Neural crest cell (in vitro differentiated cells): ENCODE results near the gene GIGYF2. TPM values are rescaled to one million over a fixed set of nuclear protein-coding genes. Genes with fewer than 3 reads are reported as not detected.

ENCODE experiments used
- DNase-seq: peaks from one replicate; pipeline ENCODE4 v3.0.0; 2021; ENCODE audit warnings: low read depth, mixed read lengths, low spot score
- H3K27ac Mint-ChIP-seq: one replicate; pipeline ENCODE4 v1.8.0; 2021; ENCODE audit warnings: mild to moderate bottlenecking, mixed read lengths; ENCODE audit not compliant: unreplicated experiment
- H3K27me3 Mint-ChIP-seq: 2 replicates; pipeline ENCODE4 v1.8.0; 2021; ENCODE audit warnings: low read depth, mild to moderate bottlenecking, mixed read lengths
- H3K36me3 Mint-ChIP-seq: 2 replicates; pipeline ENCODE4 v1.8.0; 2021; ENCODE audit warnings: low read depth, mild to moderate bottlenecking, mixed read lengths
- H3K4me1 Mint-ChIP-seq: 2 replicates; pipeline ENCODE4 v1.8.0; 2021; ENCODE audit warnings: mixed read lengths
- H3K4me3 Mint-ChIP-seq: one replicate; pipeline ENCODE4 v1.8.0; 2021; ENCODE audit warnings: mild to moderate bottlenecking, mixed read lengths
- H3K9me3 Mint-ChIP-seq: 2 replicates; pipeline ENCODE4 v1.8.0; 2021; ENCODE audit warnings: mixed read lengths
- total RNA-seq: library from RNA; stranded (reverse); gene quantifications from 2 replicates; pipeline ENCODE4 v1.2.1, GENCODE V29; 2021
- TF ChIP-seq, protein P1 (sequence below): fragments of 200-600 bp; sonication (generic); conservative IDR thresholded peaks from 2 replicates; pipeline ENCODE4 v1.5.0; 2021; ENCODE audit warnings: antibody characterized with exemption, mild to moderate bottlenecking

The GIGYF2 gene
- total RNA-seq, 1 donor from 2014 or later, result 70.3 TPM

DNA sequence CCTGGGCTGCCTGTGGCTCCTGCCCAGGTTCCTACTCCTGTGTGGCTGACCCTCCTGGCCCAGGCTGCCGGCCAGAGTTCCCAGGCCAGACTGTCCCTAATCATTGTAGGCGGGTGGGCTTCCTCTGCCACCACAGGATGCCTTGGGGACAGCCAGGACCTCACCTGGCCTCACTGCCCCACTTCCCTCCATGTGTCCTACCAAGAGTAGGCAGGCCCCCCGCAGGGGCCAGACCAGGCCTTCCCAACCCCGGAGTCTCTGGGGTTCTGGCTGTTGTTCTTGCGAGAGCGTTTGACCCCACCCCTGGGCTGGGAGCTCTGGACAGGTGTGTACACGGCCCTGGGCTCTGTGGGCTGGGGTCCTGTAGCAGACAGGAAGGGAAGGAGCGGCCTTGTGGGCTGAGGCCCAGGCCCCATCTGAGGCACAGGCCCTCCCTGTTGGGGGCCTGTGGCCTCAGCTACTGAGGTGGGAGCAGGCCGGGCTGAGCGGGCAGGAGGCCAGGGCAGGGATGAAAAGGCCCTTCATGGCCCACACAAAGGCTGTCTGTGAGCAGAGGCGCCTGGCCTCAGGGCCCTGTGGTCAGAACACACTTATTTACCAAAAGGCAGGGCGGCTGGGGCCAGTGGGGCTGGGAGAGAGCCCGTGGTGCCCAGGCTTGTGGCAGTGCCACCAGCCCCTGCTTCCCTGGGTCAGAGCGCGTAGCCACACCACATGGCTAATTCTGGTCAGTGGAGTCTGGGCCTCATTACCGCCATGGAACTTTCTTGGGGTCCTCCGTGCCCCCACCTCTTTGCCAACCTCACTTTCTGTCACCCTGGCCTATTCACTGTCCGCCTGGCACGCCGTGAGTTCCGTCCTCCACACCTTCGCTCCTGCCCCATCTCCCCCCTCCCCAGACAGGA is 175.0 kb downstream of the GIGYF2 start:
- H3K27ac Mint-ChIP-seq, result peak overlapping the region; percentile 43
- peaks cover 30% of the 10 kb centered on the region for H3K4me1 Mint-ChIP-seq
- H3K36me3 Mint-ChIP-seq, result no peaks in the 10 kb centered on the region
- no peak for DNase-seq
- peak overlapping the region; percentile 59 for H3K4me3 Mint-ChIP-seq
- H3K27me3 Mint-ChIP-seq, result peaks cover 30% of the 10 kb centered on the region
- no peaks in the 10 kb centered on the region for H3K9me3 Mint-ChIP-seq
- TF ChIP-seq, protein P1, sequence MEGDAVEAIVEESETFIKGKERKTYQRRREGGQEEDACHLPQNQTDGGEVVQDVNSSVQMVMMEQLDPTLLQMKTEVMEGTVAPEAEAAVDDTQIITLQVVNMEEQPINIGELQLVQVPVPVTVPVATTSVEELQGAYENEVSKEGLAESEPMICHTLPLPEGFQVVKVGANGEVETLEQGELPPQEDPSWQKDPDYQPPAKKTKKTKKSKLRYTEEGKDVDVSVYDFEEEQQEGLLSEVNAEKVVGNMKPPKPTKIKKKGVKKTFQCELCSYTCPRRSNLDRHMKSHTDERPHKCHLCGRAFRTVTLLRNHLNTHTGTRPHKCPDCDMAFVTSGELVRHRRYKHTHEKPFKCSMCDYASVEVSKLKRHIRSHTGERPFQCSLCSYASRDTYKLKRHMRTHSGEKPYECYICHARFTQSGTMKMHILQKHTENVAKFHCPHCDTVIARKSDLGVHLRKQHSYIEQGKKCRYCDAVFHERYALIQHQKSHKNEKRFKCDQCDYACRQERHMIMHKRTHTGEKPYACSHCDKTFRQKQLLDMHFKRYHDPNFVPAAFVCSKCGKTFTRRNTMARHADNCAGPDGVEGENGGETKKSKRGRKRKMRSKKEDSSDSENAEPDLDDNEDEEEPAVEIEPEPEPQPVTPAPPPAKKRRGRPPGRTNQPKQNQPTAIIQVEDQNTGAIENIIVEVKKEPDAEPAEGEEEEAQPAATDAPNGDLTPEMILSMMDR, result no peak

DNA sequence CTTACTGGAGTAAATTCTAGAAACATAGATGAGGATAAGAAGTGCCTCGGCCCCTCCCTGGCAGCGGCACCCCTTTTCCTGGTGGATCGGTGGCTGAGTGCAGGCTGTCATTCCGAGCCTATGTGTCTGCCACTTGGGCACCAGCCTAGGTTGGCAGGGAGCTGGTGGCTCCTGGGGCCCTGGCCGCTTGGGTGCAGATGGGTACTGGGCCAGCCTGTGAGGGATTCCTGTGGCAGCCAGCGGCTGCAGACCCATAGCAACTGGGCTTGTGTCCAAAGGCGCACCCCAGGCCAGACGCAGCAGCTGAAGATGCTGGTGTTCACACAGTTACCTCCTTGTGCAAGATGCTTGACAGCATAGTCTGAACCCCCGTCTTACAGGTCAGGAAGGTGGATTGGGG is 175.7 kb downstream of the GIGYF2 start:
- DNase-seq, result no peak
- Mint-ChIP-seq H3K4me3 (peak overlapping the region; percentile 59), H3K27me3 (peaks cover 38% of the 10 kb centered on the region), H3K27ac (no peak overlapping the region), H3K4me1 (peaks cover 30% of the 10 kb centered on the region), H3K36me3 (no peaks in the 10 kb centered on the region), H3K9me3 (no peaks in the 10 kb centered on the region)
- TF ChIP-seq, protein P1, result no peak

DNA sequence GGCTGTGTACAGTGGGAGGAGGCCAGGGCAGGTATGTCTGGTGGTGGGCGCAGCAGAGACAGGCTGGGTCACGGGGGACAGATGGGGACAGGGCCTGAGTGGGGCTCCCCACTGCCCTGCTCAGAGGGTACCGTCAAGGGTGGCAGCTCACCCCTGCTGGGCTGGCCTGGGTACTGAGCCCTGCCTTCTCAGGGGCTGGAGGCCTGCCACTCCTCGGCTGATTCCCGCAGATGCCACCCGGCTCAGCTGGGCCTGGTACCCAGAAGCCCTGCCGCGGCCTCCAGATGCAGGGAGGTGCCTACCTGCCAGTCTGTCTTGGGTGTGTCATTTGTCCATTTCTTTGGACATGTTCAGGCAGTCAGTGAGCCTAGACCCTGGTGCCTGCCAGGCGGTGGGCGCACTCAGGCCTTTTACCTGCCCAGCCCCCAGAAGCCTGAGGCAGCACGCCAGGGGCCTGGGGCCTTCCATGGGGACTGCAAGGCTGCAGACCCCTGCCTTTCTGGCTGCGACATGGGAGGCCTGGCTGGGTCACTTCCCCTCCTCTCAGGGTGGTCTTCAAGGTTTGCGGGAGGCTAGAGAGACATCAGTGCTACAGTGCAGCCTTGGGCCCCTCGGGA is 176.3 kb downstream of the GIGYF2 start:
- peaks cover 30% of the 10 kb centered on the region for H3K4me1 Mint-ChIP-seq
- H3K36me3 Mint-ChIP-seq, result no peaks in the 10 kb centered on the region
- H3K27ac Mint-ChIP-seq, result no peak overlapping the region
- no peak for DNase-seq
- peaks cover 43% of the 10 kb centered on the region for H3K27me3 Mint-ChIP-seq
- TF ChIP-seq, protein P1, result no peak
- no peaks in the 10 kb centered on the region for H3K9me3 Mint-ChIP-seq
- peak overlapping the region; percentile 51 for H3K4me3 Mint-ChIP-seq

DNA sequence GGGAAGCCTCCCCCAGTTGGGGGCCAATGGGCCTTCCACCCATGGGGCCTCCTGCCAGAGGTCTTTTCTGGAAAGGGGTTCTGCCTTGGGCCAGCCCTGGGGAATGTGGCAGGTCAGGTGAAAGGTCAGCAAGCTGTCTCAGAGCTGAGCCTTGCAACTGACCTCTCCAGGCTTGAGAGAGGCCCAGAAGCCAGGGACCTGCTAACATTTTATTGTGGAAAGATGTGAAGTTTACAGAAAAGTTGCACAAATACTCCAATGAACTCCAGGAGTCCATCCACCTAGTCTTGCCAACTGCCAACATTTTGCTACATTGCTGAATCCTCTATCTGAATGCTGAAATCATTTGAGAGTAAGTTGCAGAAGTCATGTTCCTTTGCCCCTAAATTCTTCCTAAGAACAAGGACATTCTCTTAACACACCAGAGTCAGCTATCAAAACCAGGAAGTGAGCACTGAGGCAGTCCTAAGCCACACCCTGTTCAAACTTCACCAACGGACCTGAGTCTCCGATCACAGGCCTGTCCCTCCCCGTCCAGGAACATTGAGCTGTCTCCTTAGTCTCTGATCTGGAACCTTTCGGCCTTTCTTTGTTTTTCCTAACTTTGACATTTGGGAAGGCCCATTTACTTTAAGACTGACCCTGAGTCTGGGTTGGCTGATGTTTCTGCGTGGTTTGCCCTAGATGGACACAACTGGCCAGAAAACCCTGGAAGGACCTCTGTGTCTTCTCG is 176.9 kb downstream of the GIGYF2 start:
- Mint-ChIP-seq H3K27ac (no peak overlapping the region), H3K4me3 (peak overlapping the region; percentile 51), H3K36me3 (no peaks in the 10 kb centered on the region), H3K27me3 (peaks cover 46% of the 10 kb centered on the region), H3K9me3 (no peaks in the 10 kb centered on the region), H3K4me1 (peaks cover 29% of the 10 kb centered on the region)
- no peak for DNase-seq
- TF ChIP-seq, protein P1, result no peak

DNA sequence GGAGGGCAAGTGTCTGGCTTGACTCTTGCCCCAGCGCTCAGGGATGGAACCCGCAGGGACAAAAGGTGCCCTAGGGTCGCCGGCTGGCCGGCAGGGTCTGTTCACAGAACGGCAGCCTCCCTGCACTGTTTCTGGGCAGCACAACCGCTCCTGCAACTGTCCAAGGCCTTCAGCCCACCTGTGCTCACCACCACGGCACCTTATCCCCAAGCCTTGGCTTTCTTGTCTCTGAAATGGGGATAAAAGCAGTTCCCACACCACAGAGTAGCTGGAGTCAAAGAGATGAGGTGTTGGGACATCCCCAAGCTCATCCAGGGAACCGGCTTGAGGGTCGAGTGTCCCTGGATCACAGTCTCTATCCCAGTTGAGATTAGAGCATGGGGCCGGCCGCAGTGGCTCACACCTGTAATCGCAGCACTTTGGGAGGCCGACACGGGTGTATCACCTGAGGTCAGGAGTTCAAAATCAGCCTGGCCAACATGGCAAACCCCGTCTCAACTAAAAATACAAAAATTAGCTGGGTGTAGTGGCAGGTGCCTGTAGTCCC is 177.6 kb downstream of the GIGYF2 start:
- TF ChIP-seq, protein P1, result no peak
- Mint-ChIP-seq H3K27ac (no peak overlapping the region), H3K9me3 (no peaks in the 10 kb centered on the region), H3K4me3 (peak overlapping the region; percentile 66), H3K36me3 (no peaks in the 10 kb centered on the region), H3K27me3 (peaks cover 40% of the 10 kb centered on the region), H3K4me1 (peaks cover 22% of the 10 kb centered on the region)
- no peak for DNase-seq
